Endothelial cell of umbilical vein (primary cell): ENCODE data around the gene SLC25A21. TPM values are rescaled to one million over a fixed set of nuclear protein-coding genes. Genes with fewer than 3 reads are reported as not detected.

Experiments
- BruUV-seq: library from RNA; stranded (reverse); fragments of 400-500 nt; replicated peaks from 2 replicates; lab custom pipeline; 2021; lab: Mats Ljungman, UMichigan
- CTCF ChIA-PET: fragments of 300-600, 350-600 bp; sonication (Branson Sonifier 250); formaldehyde crosslinking; loops from one replicate; lab custom pipeline; 2021; ENCODE audit warnings: antibody characterized with exemption, inconsistent platforms; lab: Charles Lee
- POLR2A ChIA-PET: fragments of 300-600, 350-600 bp; sonication (Branson Sonifier 250); formaldehyde crosslinking; loops from one replicate; lab custom pipeline; 2021; ENCODE audit warnings: antibody characterized with exemption, inconsistent platforms; lab: Charles Lee
- DNase-seq: peaks from one replicate; pipeline ENCODE4 v3.0.0-alpha.2; 2011; ENCODE audit warnings: low read depth, low spot score
- FAIRE-seq: peaks from 2 replicates; lab custom pipeline; 2011; peaks lifted over from hg19 to GRCh38; lab: Jason Lieb, UNC
- H2AFZ ChIP-seq: 2 replicates; pipeline ENCODE4 v1.6.0; 2012; ENCODE audit warnings: low read depth, low read length, control low read depth, inconsistent platforms
- H3K27ac ChIP-seq: 2 replicates; pipeline ENCODE4 v1.5.1; 2011; ENCODE audit warnings: low read depth, mild to moderate bottlenecking, control low read depth, low read length, moderate library complexity; ENCODE audit not compliant: insufficient read depth
- H3K27me3 ChIP-seq, 2 experiments: 2 replicates each; pipeline versions ENCODE4 v1.6.0 to v1.6.1; 2011; ENCODE audit warnings: low read length in 2 of 2, mixed read lengths in 1 of 2; ENCODE audit not compliant: control insufficient read depth in 2 of 2, insufficient read depth in 2 of 2
- H3K36me3 ChIP-seq, 2 experiments: 2 replicates in 1 of 2; 3 replicates in 1 of 2; pipeline ENCODE4 v1.5.1; 2011; ENCODE audit warnings: low read length in 2 of 2, mild to moderate bottlenecking in 1 of 2, moderate library complexity in 1 of 2; ENCODE audit not compliant: control insufficient read depth in 2 of 2, insufficient read depth in 2 of 2; ENCODE audit errors: extremely low read depth in 1 of 2
- H3K4me1 ChIP-seq: 3 replicates; pipeline ENCODE4 v1.5.1; 2011; ENCODE audit warnings: mild to moderate bottlenecking, low read length; ENCODE audit not compliant: control insufficient read depth, insufficient read depth; ENCODE audit errors: extremely low read depth
- H3K4me2 ChIP-seq: 2 replicates; pipeline ENCODE4 v1.6.1; 2011; ENCODE audit warnings: low read length, control low read depth, mixed read lengths; ENCODE audit not compliant: insufficient read depth
- H3K4me3 ChIP-seq, 3 experiments: fragments of 200-600 bp in 1 of 3; sonication (generic), shearing (Covaris generic) in 1 of 3; replicated peaks in 1 of 3; 2 replicates each; pipeline ENCODE4 v1.5.1; 2011 to 2016; ENCODE audit warnings: control low read depth in 3 of 3, low read length in 3 of 3, mild to moderate bottlenecking in 2 of 3, inconsistent platforms in 1 of 3, low read depth in 1 of 3, moderate library complexity in 1 of 3; ENCODE audit not compliant: insufficient read depth in 1 of 3
- H3K79me2 ChIP-seq: 2 replicates; pipeline ENCODE4 v1.6.0; 2012; ENCODE audit warnings: low read length, inconsistent platforms; ENCODE audit not compliant: control insufficient read depth, insufficient read depth
- H3K9ac ChIP-seq: replicated peaks from 2 replicates; pipeline ENCODE3; 2011; ENCODE audit warnings: low read length, control low read depth; ENCODE audit not compliant: insufficient read depth; ENCODE audit errors: extremely low read depth
- H3K9me1 ChIP-seq: replicated peaks from 3 replicates; pipeline ENCODE4 v1.6.0; 2011; ENCODE audit warnings: mild to moderate bottlenecking, low read length; ENCODE audit not compliant: control insufficient read depth, insufficient read depth; ENCODE audit errors: extremely low read depth
- H3K9me3 ChIP-seq: replicated peaks from 2 replicates; pipeline ENCODE4 v1.5.1; 2012; ENCODE audit warnings: low read length, inconsistent platforms; ENCODE audit not compliant: control insufficient read depth, insufficient read depth
- H4K20me1 ChIP-seq: replicated peaks from 2 replicates; pipeline ENCODE3; 2011; ENCODE audit warnings: mild to moderate bottlenecking, low read length; ENCODE audit not compliant: control insufficient read depth, insufficient read depth; ENCODE audit errors: extremely low read depth
- EZH2 ChIP-seq: IDR thresholded peaks from 2 replicates; pipeline ENCODE4 v1.6.1; 2012; ENCODE audit warnings: borderline replicate concordance, low read depth, mild to moderate bottlenecking, moderate library complexity, low read length, inconsistent platforms; ENCODE audit not compliant: severe bottlenecking
- FOS ChIP-seq: IDR thresholded peaks from 2 replicates; pipeline ENCODE4 v1.6.1; 2011; ENCODE audit warnings: mild to moderate bottlenecking, low read length, moderate library complexity, borderline replicate concordance; ENCODE audit not compliant: insufficient read depth
- GATA2 ChIP-seq: IDR thresholded peaks from 2 replicates; pipeline ENCODE4 v1.7.0; 2011; ENCODE audit warnings: low read depth, mild to moderate bottlenecking, moderate library complexity, mixed read lengths, low read length; ENCODE audit not compliant: insufficient read length, insufficient read depth
- JUN ChIP-seq: IDR thresholded peaks from 2 replicates; pipeline ENCODE4 v1.6.1; 2011; ENCODE audit warnings: borderline replicate concordance, low read depth; ENCODE audit not compliant: insufficient read length, insufficient read depth
- MAX ChIP-seq: IDR thresholded peaks from 2 replicates; pipeline ENCODE4 v1.6.1; 2011; ENCODE audit not compliant: insufficient read depth, insufficient read length
- MYC ChIP-seq: IDR thresholded peaks from one replicate; pipeline ENCODE4 v1.6.1; 2011; ENCODE audit warnings: mild to moderate bottlenecking, low read depth, low read length
- POLR2A ChIP-seq: IDR thresholded peaks from 2 replicates; pipeline ENCODE4 v1.6.1; 2012; ENCODE audit warnings: low read depth, mild to moderate bottlenecking, control low read depth, low read length
- POLR2AphosphoS5 ChIP-seq: IDR thresholded peaks from 2 replicates; pipeline ENCODE4 v1.6.1; 2012; ENCODE audit warnings: low read depth, mild to moderate bottlenecking, control low read depth, low read length, moderate library complexity; ENCODE audit not compliant: insufficient read depth
- dilution Hi-C: fragments of 300-500 bp; cut with MboI; formaldehyde crosslinking; loops from one replicate; pipeline ENCODE4 v1.15.0; 2019; ENCODE audit warnings: low sequenced_read_pairs; ENCODE audit not compliant: extremely low pct_ligation_motif_present
- intact Hi-C: fragments of 100-400 bp; cut with micrococcal nuclease; formaldehyde crosslinking; loops from one replicate; pipeline ENCODE4 v1.10.0; 2022
- polyA plus RNA-seq, 4 experiments: library from polyadenylated mRNA; depleted of rRNA in 3 of 4; stranded (reverse) in 3 of 4; unstranded in 1 of 4; fragments of >200 nt; gene quantifications; 2 replicates each; pipeline versions ENCODE4 v1.2.1 to v1.2.3, GENCODE V29; 2011 to 2012; ENCODE audit warnings: missing spikeins in 1 of 4
- total RNA-seq: library from RNA; stranded (reverse); gene quantifications from 2 replicates; pipeline ENCODE4 v1.2.3, GENCODE V29; 2021
- TF ChIP-seq, protein P1 (sequence below), 2 donors: IDR thresholded peaks; 1 replicate in 1 of 2; 2 replicates in 1 of 2; pipeline ENCODE4 v1.5.1; 2011; ENCODE audit warnings: low read length in 2 of 2, mild to moderate bottlenecking in 2 of 2, moderate library complexity in 2 of 2, control low read depth in 1 of 2, inconsistent platforms in 1 of 2, low read depth in 1 of 2; ENCODE audit not compliant: insufficient read depth in 1 of 2; ENCODE audit errors: extremely low read depth in 1 of 2

The SLC25A21 gene
- total and polyA plus RNA-seq, 2 donors (not counting 3 experiments of a cell fraction or from before 2014, with no cell fraction given), result 0.98 to 1.4 TPM

DNA sequence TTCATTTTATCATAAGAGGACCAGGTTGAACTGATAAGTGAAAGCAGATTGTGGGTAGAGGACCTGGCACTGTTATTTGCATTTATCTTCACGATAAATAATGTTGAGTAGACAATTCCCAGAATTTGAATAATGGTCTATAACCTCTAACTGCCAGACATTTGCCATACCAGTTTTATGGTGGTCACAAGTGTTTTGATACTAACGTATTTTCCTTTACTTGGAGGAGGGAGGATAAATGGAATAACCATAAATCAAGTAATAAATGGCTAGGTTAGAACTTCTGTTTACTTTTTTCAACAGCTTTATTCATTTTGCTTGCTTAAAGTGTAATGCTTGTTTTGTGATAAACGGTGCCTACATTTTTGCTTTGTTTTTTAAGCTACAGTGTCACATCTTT is 501.3 kb downstream of the SLC25A21 start:
- H3K9me1 ChIP-seq, result no peaks in the 10 kb centered on the region
- POLR2A ChIA-PET, result no interaction called here
- no peaks in the 10 kb centered on the region for H4K20me1 ChIP-seq
- no peak overlapping the region for H3K4me3 ChIP-seq
- H3K27ac ChIP-seq, result no peak overlapping the region
- DNase-seq, result no peak
- no TSS peak for BruUV-seq
- TF ChIP-seq, protein P1, sequence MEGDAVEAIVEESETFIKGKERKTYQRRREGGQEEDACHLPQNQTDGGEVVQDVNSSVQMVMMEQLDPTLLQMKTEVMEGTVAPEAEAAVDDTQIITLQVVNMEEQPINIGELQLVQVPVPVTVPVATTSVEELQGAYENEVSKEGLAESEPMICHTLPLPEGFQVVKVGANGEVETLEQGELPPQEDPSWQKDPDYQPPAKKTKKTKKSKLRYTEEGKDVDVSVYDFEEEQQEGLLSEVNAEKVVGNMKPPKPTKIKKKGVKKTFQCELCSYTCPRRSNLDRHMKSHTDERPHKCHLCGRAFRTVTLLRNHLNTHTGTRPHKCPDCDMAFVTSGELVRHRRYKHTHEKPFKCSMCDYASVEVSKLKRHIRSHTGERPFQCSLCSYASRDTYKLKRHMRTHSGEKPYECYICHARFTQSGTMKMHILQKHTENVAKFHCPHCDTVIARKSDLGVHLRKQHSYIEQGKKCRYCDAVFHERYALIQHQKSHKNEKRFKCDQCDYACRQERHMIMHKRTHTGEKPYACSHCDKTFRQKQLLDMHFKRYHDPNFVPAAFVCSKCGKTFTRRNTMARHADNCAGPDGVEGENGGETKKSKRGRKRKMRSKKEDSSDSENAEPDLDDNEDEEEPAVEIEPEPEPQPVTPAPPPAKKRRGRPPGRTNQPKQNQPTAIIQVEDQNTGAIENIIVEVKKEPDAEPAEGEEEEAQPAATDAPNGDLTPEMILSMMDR (IDR thresholded peaks at IDR 0.05; ENCODE audit: extremely low read depth in 1 of 2, insufficient read depth in 1 of 2, low read depth in 1 of 2, low read length in 2 of 2), result no peak
- TF ChIP-seq FOS (no peak), POLR2A (no peak), GATA2 (no peak), POLR2AphosphoS5 (no peak), JUN (no peak), EZH2 (no peak), MYC (no peak), MAX (no peak)
- FAIRE-seq, result no peak
- CTCF ChIA-PET, result no interaction called here
- no peaks in the 10 kb centered on the region for H3K79me2 ChIP-seq
- intact Hi-C loops (no loop called here), dilution Hi-C loops (no loop called here)
- no peaks in the 10 kb centered on the region for H3K4me1 ChIP-seq
- no peaks in the 10 kb centered on the region for H3K9me3 ChIP-seq
- H3K27me3 ChIP-seq, result peaks cover 19 to 60% of the 10 kb centered on the region in 2 experiments
- H3K36me3 ChIP-seq, result no peaks in the 10 kb centered on the region
- H3K9ac ChIP-seq, result no peak overlapping the region
- H2AFZ ChIP-seq, result no peak overlapping the region
- H3K4me2 ChIP-seq, result no peak overlapping the region
